Activated CD8-positive, alpha-beta memory T cell treated with anti-CD3 and anti-CD28 coated beads, Interleukin-2, amount 50 U/mL, for 1 hour (primary cell): ENCODE results near the gene NRG2.

Experiments
- DNase-seq: peaks from one replicate; pipeline ENCODE4 v3.0.0-alpha.2; 2020; ENCODE audit errors: extremely low read depth

Gene NRG2

GRCh38 chr5:140042643-140043507 lies at the start of gene NRG2:
Gene NRG2, minus strand, starts transcription at chr5:140043299.
- DNase-seq = peak; percentile 24

DNA sequence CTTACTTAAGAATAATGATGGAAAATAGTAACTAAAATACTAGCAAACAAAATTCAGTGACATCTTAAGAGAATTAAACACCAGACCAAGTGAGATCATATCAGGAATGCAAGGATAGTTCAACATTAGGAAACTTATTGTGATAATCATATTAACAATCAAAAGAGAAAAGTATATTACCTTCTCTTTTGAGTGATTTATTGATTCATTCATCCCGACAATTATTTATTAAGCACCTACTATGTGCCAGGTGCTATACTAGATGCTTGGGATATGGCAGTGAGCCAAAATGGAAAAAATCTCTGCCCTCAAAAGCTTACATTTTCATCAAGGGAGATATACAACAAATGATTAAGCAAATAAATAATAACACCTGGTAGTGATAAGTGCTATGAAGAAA lies 47.2 kb upstream of the NRG2 start:
- no peak for DNase-seq

DNA sequence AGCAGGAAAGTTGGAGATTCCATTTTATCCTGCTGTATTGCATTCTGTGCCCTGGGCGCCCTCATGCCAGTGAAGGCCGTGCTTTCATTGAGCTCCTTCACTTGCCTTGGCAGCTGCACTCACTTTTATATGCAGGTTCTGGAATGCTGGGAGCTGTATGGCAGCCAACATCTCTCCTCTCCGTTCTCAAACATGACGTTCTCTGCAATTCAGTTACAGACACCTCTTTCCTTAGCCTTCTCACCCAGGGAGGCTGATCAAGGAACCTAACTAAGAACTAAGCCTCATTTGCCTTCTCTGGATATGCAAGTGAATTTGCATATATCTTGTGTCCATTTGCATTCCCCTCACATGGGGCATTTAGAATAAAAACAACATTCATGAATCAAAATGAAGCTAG lies 41.4 kb upstream of the NRG2 start:
- no peak for DNase-seq

- DNase-seq = no peak
These were observed 40.6 kb upstream of the NRG2 start for GRCh38 chr5:140083650-140084049.

GRCh38 chr5:140083120-140083519 lies 40.0 kb upstream of the NRG2 start:
- DNase-seq = no peak

DNA sequence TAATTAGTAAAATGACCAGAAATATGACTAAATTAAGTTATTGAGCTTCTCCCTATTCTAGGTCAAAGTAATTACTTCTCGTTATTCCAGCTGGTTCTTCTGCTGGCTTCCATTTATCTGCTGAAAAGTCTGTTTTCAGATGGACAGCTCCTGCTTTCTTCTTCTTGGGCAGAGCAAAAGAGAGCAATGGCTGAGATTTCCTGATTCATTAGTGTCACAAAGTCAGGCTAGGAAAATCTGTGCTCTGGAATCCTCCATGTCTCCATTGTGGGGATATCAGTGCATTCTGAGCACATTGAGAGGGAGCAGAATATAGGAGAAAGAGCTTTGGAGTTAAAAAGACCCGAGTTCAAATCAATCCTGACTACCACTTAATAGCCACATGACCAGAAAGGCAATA lies 33.7 kb upstream of the NRG2 start:
- DNase-seq = no peak

DNA sequence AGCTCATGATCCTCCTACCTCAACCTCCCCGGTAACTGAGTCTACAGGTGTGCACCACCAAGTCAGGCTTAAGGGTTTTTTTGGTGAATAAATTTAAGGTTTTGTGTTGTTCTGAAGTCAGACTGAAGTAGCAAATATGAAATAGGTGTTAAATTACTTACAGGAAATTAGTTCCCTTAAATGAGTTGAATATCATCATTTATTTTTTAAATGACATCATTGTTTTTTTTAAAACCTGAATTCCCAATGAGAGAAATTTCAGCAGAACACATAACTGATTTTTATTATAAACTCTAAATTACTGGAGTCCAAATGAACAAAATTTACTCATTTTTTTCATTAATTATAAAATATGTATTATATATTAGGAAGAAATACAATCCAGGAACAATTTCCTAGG lies 33.0 kb upstream of the NRG2 start:
- no peak for DNase-seq

DNA sequence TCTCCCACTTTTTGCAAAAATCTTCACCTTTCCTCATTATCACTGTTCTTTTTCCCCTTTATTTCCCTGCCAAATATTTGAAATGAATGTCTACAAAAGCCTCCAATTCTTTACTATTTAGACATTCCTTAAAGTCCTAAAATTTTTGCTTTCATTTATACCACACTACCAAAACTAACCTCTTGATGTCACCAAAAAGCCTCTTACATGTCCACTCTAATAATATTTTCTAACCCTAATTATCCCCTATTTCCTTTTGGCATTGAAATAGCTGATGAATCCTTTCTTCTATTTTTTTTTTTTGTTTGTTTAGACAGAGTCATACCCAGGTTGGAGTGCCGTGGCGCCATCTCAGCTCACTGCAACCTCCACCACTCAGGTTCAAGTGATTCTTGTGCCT lies 32.3 kb upstream of the NRG2 start:
- DNase-seq = no peak

DNA sequence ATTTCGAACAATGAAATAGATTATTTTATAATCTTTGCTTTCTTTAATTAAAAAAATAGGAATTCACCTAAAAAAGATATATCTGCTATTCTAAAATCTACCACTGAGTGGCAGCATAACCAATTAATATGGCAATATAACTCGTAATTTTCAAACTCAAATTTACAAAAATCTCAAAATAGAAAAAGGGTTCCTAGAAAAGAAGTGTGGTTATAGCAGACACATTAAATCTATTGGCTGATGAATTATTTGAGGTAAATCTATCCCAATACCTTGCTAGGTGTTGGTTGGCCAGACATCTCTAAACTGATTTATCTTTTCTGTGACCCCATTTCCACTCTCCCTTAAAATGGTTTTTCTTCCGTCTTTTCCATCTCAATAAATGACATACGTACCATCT lies 30.2 kb upstream of the NRG2 start:
- DNase-seq = no peak

- no peak for DNase-seq
These were observed 29.7 kb upstream of the NRG2 start for GRCh38 chr5:140072812-140073211.

DNA sequence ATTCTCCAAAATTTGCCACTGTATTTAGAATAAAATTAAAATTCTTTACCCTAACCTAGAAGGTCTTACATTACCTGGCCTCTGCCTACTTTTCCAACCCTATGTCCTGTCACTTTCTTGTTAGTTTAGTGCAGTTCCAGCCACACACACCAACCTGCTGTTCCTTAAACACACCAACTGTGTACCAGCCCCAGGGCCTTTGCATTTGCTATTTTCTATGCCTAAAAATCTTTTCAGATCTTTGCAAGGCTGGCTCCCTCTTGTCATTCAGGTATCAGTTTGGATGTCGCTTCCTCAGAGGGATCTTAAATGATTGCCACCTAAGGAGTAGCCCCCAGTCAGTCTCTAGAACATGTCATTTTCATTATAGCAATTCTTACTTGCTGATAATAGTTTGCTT lies 17.7 kb upstream of the NRG2 start:
- DNase-seq = no peak

DNA sequence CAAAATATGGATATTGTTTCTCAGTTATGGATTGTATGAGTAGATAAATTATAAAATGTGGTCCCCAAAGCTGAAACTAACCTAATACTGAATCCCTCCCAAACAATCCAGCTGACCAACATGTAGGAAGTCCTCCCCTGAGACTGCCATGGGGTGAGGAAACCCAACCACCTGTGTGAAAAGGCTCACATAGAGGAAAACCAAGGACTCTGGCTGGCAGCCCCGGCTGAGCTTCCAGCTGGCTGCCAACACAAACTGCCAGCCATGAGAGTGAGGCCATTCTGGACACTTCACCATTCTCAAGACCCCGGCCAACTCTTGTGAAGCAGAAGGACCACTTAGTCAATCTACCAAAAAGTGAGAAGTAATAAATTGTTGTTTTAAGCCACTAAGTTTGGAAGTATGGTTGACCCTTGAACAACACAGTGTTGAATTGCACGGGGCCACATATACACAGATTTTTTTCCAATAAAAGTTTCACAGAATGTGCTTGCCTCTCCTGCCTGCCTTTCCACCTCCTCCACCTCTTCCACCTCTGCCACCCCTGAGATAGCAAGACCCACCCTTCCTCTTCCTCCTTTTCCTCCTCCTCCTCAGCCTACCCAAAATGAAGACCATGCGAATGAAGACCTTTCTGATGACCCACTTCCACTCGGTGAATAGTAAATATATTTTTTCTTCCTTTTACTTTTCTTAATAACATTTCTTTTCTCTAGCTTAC lies 15.3 kb upstream of the NRG2 start:
- DNase-seq = no peak

- no peak for DNase-seq
These were observed 13.8 kb upstream of the NRG2 start for GRCh38 chr5:140056880-140057279.

DNA sequence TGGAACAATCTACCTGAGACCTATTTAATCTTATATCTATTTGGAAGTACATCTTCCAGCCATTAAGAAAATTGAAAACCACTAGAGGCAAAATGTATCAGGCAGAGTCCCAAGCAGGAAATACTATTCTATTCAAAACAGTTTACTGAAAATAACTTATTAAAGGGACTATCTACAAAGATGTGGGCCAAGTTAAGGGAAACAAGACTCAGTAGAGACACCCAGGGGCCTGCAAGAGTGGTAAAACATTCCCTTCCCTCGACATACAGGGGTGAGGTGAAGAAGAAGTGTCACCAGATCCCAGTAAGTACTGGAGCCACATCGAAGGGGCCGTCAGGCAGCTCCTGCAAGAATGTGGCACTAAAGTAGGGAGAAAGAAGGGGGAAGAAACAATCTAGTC lies 12.1 kb upstream of the NRG2 start:
- DNase-seq = no peak

GRCh38 chr5:140054086-140054689 lies 11.1 kb upstream of the NRG2 start:
- DNase-seq = no peak

- no peak for DNase-seq
These were observed 8.9 kb upstream of the NRG2 start for GRCh38 chr5:140051950-140052349.

DNA sequence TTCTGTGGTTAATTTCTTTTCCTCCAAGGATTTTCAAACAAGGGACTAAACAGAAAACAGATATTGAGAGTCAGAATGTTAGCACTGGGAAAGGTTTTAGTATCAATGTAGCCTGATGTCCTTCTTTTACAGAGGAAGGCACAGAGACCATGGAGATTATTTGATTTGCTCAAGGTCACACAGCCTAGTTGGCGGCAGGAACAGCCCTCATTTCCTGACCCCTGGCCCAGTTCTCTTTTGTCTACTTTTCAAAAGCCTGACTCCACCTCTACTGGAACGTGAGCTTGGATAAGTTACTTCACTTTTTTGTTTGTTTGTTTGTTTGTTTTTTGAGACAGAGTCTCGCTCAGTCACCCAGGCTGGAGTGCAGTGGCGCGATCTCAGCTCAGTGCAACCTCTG lies 6.6 kb upstream of the NRG2 start:
- no peak for DNase-seq

GRCh38 chr5:140049205-140049604 lies 6.1 kb upstream of the NRG2 start:
- DNase-seq = no peak

GRCh38 chr5:140044041-140044440 lies 942 bp upstream of the NRG2 start:
- no peak for DNase-seq

GRCh38 chr5:140043508-140043872 lies 391 bp upstream of the NRG2 start:
- DNase-seq = no peak

DNA sequence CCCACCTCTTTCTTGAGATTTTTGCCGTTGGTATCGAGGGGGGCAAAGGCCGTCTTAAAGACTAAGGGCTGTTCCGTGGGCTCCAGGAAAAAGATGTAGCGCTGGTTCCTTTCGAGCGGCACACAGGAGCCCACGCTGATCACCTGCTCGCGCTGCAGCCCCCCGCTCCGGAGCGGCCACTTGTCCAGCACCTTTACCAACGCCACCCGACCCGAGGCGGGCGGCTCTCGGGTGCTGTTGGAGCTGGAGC lies 781 bp downstream of the NRG2 start:
- no peak for DNase-seq

DNA sequence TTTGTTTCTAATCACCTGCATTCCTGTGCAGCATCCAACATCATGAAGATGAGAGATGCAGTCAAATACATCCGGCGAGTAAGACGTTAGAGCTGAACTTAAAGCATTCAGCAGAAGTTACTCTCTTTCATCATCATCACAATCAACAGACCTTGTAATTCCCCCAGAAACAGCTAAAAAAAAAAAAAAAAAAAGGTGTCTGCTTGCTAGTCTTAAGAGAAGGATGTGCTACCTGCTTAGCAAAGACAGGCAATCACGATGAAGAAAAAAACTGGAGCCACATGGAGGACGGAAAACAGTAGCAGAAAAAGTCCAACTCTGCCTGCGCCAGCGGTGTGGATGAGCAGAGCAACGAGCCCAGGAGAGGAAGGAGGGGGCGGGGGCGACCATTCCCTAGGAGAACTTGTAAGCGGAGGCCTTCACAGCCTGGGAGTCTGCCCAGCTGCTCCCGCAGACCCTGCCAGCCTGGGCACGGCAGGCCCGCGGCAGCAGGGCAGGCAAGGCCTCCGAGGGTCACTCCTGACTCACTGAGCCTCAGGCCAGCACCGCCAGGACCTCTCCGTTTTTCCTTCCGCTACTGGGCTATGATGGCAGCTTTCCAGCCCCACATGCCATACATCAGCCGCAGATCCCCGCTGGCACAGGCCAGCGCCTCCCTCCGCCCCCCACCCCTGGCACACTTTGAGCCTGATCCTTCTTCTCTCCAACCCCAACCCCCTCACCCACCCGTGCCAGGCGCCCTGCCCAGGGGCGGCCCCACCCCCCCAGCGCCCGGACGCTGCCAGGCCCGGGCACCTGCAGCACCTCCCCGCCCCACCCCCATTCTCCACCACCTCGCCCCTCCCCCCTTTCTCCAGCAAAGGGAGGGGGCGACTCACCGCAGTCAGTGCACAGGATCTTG lies 1.4 kb downstream of the NRG2 start:
- DNase-seq = no peak
